KMS-11 (cell line): ENCODE results near the gene MAST4.

ENCODE experiments used
- H2AFZ ChIP-seq: fragments of 200-600 bp; sonication (generic); 2 replicates; pipeline ENCODE4 v1.6.1; 2016; ENCODE audit warnings: antibody characterized with exemption, mixed run types, low read depth
- H3K27ac ChIP-seq: fragments of 200-600 bp; sonication (generic); 2 replicates; pipeline ENCODE4 v1.6.1; 2016; ENCODE audit warnings: mild to moderate bottlenecking, mixed run types
- H3K27me3 ChIP-seq: fragments of 200-600 bp; sonication (generic); 2 replicates; pipeline ENCODE4 v1.6.1; 2017; ENCODE audit warnings: mild to moderate bottlenecking, low read depth, mixed run types, moderate library complexity; ENCODE audit not compliant: insufficient read depth
- H3K36me3 ChIP-seq: fragments of 200-600 bp; sonication (generic); 2 replicates; pipeline ENCODE4 v1.6.1; 2017; ENCODE audit warnings: mild to moderate bottlenecking, mixed run types; ENCODE audit not compliant: insufficient read depth
- H3K4me1 ChIP-seq: fragments of 200-600 bp; sonication (generic); 2 replicates; pipeline ENCODE4 v1.6.1; 2016; ENCODE audit warnings: mild to moderate bottlenecking, low read depth, mixed run types; ENCODE audit not compliant: poor library complexity, severe bottlenecking
- H3K4me2 ChIP-seq: fragments of 200-600 bp; sonication (generic); 2 replicates; pipeline ENCODE4 v1.7.0; 2016; ENCODE audit warnings: mild to moderate bottlenecking, mixed run types
- H3K4me3 ChIP-seq: fragments of 200-600 bp; sonication (generic); IDR thresholded peaks from 2 replicates; pipeline ENCODE4 v1.6.1; 2017; ENCODE audit warnings: low read depth, low read length, mixed read lengths; ENCODE audit not compliant: insufficient read depth
- H3K79me2 ChIP-seq: fragments of 200-600 bp; sonication (generic); 2 replicates; pipeline ENCODE4 v1.6.1; 2016; ENCODE audit warnings: low read depth, mixed run types; ENCODE audit not compliant: insufficient read depth
- H3K9ac ChIP-seq: fragments of 200-600 bp; sonication (generic); 2 replicates; pipeline ENCODE4 v1.6.1; 2016; ENCODE audit warnings: mild to moderate bottlenecking, mixed run types
- H4K20me1 ChIP-seq: fragments of 200-600 bp; sonication (generic); 2 replicates; pipeline ENCODE4 v1.6.1; 2016; ENCODE audit warnings: mild to moderate bottlenecking, mixed run types; ENCODE audit not compliant: insufficient read depth
- CTCF ChIP-seq: fragments of 200-600 bp; sonication (generic); conservative IDR thresholded peaks from 2 replicates; pipeline ENCODE4 v1.6.1; 2017; ENCODE audit warnings: low read depth, mild to moderate bottlenecking, antibody characterized with exemption, low read length, moderate library complexity, mixed read lengths

The MAST4 gene

DNA sequence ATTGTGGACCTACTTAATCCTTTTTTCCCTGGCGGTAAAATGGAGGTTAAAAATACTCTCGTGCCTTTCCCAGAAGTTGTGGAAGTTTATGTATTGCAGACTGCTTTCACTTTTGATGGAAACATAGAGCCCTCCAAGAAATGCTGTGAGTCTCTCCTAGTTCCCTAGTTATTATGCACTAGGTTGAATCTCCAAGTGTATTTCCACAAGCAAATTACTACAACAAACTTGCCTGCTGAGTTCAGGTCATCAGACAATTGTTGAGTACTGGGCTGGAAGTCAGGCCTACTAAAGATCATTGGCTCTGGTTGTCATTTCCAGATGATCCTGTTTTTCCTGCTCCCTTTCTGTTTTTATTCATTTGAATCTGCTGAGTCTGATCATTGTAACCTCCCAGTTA is 496.3 kb downstream of the MAST4 start:
- Histone ChIP-seq H3K4me2 (no peak overlapping the region), H3K4me1 (no peaks in the 10 kb centered on the region), H4K20me1 (no peaks in the 10 kb centered on the region), H3K36me3 (no peaks in the 10 kb centered on the region), H3K4me3 (no peak overlapping the region), H3K79me2 (no peaks in the 10 kb centered on the region), H2AFZ (no peak overlapping the region), H3K27me3 (no peaks in the 10 kb centered on the region), H3K9ac (no peak overlapping the region), H3K27ac (no peak overlapping the region)
- TF ChIP-seq CTCF: no peak

DNA sequence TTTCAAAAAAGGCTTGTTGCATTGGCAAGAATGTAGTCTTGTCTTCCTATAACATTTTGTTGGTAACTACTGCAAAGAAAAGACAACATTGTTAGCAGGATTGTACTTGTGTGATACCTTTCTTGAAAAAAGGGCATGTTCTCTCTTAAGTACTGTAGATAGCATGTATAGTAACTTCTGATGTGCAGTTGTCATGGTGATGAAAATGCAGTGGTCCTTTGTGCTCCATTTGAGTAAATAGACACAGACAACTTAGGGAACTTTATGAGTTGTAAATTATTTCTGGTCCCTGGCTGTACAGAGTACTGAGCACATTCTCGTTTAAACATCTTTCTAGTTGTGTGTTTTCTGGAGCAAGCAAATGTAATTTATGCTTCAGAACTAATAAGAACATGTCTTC is 497.1 kb downstream of the MAST4 start:
- H3K4me2 ChIP-seq: no peak overlapping the region
- no peaks in the 10 kb centered on the region for H3K4me1 ChIP-seq
- no peaks in the 10 kb centered on the region for H3K36me3 ChIP-seq
- no peak overlapping the region for H2AFZ ChIP-seq
- H3K4me3 ChIP-seq: no peak overlapping the region
- no peak for TF ChIP-seq CTCF
- no peaks in the 10 kb centered on the region for H4K20me1 ChIP-seq
- no peak overlapping the region for H3K27ac ChIP-seq
- H3K79me2 ChIP-seq: no peaks in the 10 kb centered on the region
- no peaks in the 10 kb centered on the region for H3K27me3 ChIP-seq
- no peak overlapping the region for H3K9ac ChIP-seq

- Histone ChIP-seq H3K9ac (no peak overlapping the region), H3K36me3 (no peaks in the 10 kb centered on the region), H4K20me1 (no peaks in the 10 kb centered on the region), H3K27ac (no peak overlapping the region), H3K79me2 (no peaks in the 10 kb centered on the region), H2AFZ (no peak overlapping the region), H3K4me2 (no peak overlapping the region), H3K4me3 (no peak overlapping the region), H3K27me3 (no peaks in the 10 kb centered on the region), H3K4me1 (no peaks in the 10 kb centered on the region)
- TF ChIP-seq CTCF: no peak
Measured at GRCh38 chr5:67094476-67095300, 498.5 kb downstream of the MAST4 start.

GRCh38 chr5:67095346-67096171 is 499.4 kb downstream of the MAST4 start:
- no peak overlapping the region for H2AFZ ChIP-seq
- no peaks in the 10 kb centered on the region for H3K27me3 ChIP-seq
- H3K27ac ChIP-seq: no peak overlapping the region
- H3K4me1 ChIP-seq: no peaks in the 10 kb centered on the region
- no peaks in the 10 kb centered on the region for H3K79me2 ChIP-seq
- H3K4me2 ChIP-seq: no peak overlapping the region
- no peak overlapping the region for H3K9ac ChIP-seq
- no peak for TF ChIP-seq CTCF
- H4K20me1 ChIP-seq: no peaks in the 10 kb centered on the region
- no peaks in the 10 kb centered on the region for H3K36me3 ChIP-seq
- no peak overlapping the region for H3K4me3 ChIP-seq
